Iris pigment epithelial cell (primary cell): Measurements from ENCODE around the gene PIGR.

ENCODE experiments used
- DNase-seq: peaks from one replicate; pipeline ENCODE4 v3.0.0-alpha.2; 2011; ENCODE audit warnings: low read depth

The PIGR gene

DNA sequence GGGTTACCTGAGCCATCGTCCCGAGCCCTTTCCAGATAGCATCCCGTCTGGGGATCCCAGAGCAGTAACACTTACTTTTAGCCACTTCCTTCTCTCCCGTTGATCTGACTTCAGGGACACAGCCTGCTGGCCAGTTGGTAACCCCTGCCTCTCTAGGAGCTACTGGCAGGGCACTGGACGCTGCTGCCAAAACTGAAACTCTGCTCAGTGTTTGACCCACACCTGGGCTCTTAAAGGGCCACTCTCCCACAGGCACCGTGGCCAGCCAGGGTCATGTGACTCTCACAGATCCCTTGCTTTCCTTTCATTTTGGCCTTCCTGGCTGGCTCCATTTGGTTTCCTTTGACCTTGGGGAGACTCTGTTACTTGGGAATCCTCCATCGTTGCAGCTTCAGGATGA lies at the start of gene PIGR:
Gene PIGR (minus strand): TSS at position 206 of the 400 bp plus-strand sequence. CDS start 5,935 bp downstream, outside the sequence.
- DNase-seq = no peak

- no peak for DNase-seq
Observed at GRCh38 chr1:206992790-206993189, 46.5 kb upstream of the PIGR start.

GRCh38 chr1:206987873-206988272 lies 41.6 kb upstream of the PIGR start:
- no peak for DNase-seq

DNA sequence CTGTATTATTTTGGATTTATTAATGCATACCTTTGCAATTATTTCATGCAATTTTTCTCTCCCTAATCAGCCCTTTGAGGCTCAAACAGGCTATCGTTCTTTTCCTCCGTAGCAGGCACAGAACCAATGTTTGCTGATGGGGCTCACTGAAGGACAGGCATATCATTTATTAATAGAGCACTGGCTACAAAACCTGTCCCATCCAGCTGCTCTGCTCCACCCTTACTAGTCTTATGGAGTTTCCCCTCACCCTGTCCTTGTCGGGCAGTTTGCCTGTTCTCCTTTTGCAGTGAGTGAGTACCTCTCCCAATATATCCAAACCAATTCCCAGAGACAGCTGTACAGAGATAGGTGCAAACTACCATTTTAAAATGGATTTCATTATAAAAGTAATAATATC lies 40.6 kb upstream of the PIGR start:
- DNase-seq = no peak

DNA sequence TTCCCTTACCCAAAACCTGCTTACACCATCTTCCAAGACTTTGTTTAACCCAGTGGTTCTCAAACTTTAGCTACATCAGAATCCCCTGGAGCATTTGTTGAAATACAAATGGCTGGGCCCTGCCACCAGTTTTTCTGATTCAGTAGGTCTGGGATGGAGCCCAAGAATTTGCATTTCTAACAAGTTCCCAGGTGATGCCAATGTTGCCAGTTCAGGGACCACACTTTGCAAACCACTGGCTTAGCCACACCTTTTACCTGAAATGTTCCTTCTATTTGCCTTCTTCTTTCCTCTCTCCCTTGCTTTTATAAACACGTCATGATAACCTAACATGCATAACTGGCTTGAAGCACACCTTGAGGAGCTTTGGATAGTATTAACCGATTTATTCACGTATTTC lies 40.1 kb upstream of the PIGR start:
- DNase-seq = no peak

GRCh38 chr1:206985162-206985749 lies 39.0 kb upstream of the PIGR start:
- no peak for DNase-seq

DNA sequence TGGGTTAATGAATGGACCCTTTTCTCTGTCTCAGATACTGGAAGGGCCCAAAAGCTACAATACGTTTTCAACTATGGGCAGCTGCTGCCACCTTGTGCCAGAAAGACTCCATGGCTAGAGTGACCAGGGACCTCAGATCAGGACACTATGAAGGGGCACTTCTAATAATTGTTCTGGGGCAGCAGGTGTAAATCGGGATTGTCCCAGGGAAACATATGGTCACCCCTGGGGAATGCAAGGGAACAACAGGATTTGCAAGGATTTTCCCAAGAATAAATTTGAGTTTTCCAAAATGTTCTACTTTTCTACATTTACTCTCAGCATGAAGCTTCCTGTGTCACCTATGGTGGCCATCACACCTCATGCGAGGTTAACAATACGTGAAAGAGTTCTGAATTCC lies 36.0 kb upstream of the PIGR start:
- peak; percentile 32 for DNase-seq

- peak; percentile 45 for DNase-seq
Observed at GRCh38 chr1:206979379-206980043, 33.2 kb upstream of the PIGR start.

DNA sequence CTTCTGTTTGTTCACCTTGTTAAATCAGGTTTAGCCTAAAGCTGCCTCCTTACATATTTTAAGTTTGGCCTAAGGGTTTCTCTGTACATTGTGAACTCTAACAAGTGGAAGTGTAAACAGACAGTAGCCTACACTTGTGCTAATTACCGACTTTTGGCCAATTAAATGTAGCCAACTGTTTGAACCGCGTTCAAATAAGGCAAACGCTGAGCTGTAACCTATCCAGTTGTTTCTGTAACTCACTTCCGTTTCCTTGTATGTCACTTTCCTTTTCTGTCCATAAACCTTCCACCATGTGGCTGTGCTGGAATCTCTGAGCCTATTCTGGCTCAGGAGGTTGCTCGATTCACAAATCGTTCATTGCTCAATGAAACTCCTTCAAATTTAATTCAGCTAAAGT lies 32.0 kb upstream of the PIGR start:
- DNase-seq = no peak

GRCh38 chr1:206975306-206975705 lies 29.0 kb upstream of the PIGR start:
- no peak for DNase-seq

DNA sequence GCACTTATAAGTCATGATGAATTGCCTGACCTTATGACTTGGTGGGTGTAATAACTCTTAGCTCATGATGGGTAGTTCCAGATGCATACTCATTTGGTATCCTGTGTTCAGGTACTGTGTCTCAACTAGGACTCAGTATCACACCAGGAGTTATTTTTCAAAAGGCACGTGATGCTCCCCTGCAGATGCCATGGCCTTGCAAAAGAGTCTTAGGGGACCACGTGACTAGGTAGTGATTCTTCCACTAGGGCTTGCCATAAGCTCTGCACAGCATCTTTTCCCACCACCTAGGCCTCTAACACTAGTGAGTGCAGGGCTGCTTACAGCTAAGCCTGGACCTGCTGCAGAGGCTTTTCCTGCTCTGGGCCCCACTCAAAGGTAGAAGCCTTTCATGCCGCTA lies 27.9 kb upstream of the PIGR start:
- no peak for DNase-seq

- no peak for DNase-seq
Observed at GRCh38 chr1:206972728-206973127, 26.5 kb upstream of the PIGR start.

DNA sequence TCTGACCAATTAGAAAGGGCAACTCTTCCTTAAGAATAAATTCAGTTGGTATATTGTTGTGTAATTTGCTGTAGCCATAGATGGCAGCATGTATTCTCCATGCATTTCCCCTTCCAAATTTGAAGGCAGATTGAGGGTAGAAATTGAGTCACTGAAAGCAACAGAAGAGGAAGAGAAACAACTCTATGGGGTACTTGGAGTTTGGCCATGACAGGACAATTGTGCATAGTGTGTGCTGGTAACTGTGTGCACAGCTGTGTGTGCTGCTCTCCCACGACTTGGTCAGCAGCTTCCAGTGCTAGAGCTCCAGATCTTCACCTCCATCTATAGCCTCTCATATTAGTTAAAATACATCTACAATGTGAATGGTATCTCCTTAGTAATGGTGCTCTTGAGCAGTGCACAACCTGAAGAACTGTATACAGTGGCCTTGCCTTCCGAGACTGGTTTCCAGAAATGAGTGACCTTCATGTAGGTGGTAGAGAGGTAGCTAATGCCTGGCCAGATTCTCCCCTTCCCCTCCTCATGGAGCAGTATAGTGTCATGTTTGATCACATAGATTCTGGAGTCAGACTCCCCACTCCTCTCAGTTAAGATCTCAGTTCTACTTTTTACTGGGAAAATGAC lies 24.9 kb upstream of the PIGR start:
- DNase-seq = no peak

DNA sequence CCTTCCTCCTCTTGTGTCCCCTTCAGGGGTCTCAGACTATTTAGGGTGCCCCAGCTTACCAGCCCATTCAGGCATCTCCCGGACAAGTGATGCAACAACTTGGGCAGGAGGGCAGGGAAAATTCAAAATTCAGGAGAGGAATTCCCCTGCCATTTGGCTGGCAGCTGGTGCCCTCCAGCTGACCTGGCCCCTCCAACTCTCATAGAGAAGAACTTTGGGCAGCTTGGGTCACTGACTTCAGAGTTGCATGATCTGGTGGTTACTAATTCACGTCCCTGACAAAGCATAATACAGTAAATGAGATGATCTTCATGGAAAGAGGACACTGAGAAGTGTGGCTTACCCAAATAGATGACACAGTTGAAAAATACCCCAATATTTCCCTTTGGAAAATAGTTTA lies 24.2 kb upstream of the PIGR start, which contains the start of gene FCAMR:
Gene FCAMR (minus strand): TSS at position 15 of the 400 bp plus-strand sequence. CDS start 335 bp downstream, outside the sequence.
- DNase-seq = no peak

- no peak for DNase-seq
Observed at GRCh38 chr1:206969090-206969489, 22.8 kb upstream of the PIGR start.

- DNase-seq = peak; percentile 62
Observed at GRCh38 chr1:206967096-206967849, 21.0 kb upstream of the PIGR start.

DNA sequence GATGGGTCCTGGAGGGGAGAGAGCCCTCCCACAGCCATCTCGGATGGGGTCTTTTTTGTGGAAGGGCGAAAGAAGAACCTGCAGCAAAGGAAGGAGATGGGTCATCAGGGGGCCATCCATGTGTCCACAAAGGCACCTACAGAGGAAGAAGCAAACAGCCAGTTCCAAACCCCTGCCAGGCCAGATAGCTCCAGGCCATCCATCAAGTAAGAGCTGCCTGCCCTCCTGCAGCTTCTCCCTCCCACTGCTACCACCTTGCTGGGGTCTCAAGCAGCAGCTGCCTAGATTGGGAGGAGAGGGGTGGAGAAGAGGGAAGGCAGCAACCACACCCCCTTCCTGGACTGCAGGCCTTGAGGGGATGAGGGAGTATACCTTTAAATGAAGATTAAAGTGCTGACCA lies 19.5 kb upstream of the PIGR start:
- no peak for DNase-seq

DNA sequence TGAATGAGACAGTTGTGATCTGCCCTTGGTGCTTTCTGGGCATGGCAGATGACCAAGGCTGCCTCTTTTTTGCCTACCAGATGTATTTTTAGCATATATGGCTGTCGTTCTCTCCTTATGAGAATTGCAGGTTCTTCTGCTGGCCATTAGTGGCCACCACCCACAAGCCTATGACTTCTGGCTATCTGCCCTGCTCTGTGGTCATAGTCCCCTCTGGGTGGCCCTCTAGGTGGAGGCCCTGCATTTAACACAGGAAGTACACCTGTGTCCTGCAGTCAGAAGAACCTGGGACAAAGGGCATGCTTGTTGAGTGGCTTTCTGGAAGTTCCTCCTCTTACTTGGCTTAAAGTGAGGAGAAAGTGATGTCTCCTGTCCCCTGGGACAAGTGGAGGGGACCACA lies 17.5 kb upstream of the PIGR start:
- no peak for DNase-seq

GRCh38 chr1:206963119-206963712 lies 16.9 kb upstream of the PIGR start:
- peak; percentile 9 for DNase-seq

DNA sequence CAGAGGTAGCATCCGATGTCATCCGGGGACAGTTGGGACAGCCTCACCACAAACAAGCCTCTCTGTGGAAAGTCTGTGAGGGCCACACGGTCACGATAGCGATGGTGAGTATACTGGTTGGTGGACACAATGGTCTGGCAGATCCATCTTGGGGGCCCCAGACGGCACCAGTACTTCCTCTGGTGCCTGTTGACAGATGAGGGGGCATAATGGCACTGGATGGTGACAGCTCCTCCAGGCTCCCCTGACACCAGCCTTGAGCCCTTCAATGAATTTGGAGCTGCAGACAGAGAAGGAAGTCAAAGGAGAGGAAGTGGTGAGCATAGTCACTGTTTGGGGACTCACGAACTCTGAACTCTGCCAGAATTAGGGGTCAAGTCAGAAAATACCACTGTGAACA lies 16.0 kb upstream of the PIGR start:
- no peak for DNase-seq

GRCh38 chr1:206961668-206962067 lies 15.4 kb upstream of the PIGR start:
- no peak for DNase-seq

DNA sequence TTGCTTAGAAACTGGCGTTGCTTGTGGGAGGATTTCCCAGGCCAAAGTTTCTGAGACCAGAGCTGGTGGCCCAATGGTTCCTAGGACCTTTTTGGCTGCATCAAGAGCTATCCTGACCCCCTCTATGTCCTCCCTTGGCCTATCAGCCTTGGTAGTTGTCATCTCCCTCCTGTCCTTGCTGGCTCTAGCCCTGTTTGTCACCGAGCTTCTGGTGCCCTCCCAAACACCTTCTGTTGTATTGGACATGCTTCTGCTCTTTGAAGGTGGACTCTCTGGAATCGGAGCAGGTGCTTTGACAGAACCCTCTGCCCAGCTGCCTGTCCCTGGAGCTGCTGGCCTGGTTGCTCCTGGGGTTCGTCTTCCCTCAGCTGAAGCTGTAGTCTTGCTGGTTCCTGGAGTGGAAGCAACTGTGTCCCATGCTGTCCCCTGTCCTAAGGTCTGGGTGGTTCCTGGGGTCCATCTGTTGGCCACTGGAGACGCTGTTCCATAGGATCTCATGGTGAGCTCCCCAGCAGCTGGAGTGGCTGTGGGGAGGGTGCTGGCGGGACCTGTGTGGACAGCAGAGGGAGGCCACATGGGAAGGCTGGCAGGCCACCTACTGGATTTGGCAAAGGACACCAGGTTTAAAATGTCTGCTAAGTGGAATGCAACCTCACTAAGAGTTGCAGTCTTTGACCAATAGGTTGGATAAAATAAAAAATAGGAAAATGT lies 14.6 kb upstream of the PIGR start:
- DNase-seq = no peak
